B cell (primary cell): Measurements from ENCODE around the gene PDCD2L. TPM values are rescaled to one million over a fixed set of nuclear protein-coding genes. Genes with fewer than 3 reads are reported as not detected.

Experiments used
- ATAC-seq: fragments of 200-7000 bp; cut with Tn5 transposase; one replicate; pipeline ENCODE4 v1.10.0; 2021; ENCODE audit warnings: low read depth, mild to moderate bottlenecking, moderate number of reproducible peaks, moderate library complexity
- CTCF ChIA-PET: fragments of 350-600 bp; sonication (Branson Sonifier 250); formaldehyde crosslinking; loops from one replicate; lab custom pipeline; 2021; ENCODE audit warnings: antibody characterized with exemption, inconsistent platforms; lab: Charles Lee
- POLR2A ChIA-PET: fragments of 350-600 bp; sonication (Branson Sonifier 250); formaldehyde crosslinking; loops from one replicate; lab custom pipeline; 2021; ENCODE audit warnings: antibody characterized with exemption; lab: Charles Lee
- DNase-seq: peaks from one replicate; pipeline ENCODE4 v3.0.0; 2013
- H2AFZ ChIP-seq: 2 replicates; pipeline ENCODE4 v1.6.1; 2012; ENCODE audit warnings: mild to moderate bottlenecking, low read depth, low read length; ENCODE audit not compliant: insufficient read depth, poor library complexity, severe bottlenecking
- H3K27ac ChIP-seq, 2 donors: 1 replicate in 1 of 2; 2 replicates in 1 of 2; pipeline ENCODE4 v1.5.1; 2012 to 2013; ENCODE audit warnings: low read length in 2 of 2, mild to moderate bottlenecking in 2 of 2, moderate library complexity in 1 of 2
- H3K27me3 ChIP-seq, 4 experiments: fragments of 200-600 bp in 1 of 4; sonication (generic) in 1 of 4; replicated peaks in 1 of 4; 1 replicate in 2 of 4; 2 replicates in 2 of 4; pipeline versions ENCODE4 v1.6.1 to v1.7.0; 2013 to 2016; ENCODE audit warnings: low read length in 3 of 4, mild to moderate bottlenecking in 2 of 4, mixed read lengths in 1 of 4, moderate library complexity in 1 of 4; ENCODE audit not compliant: insufficient read depth in 4 of 4, control insufficient read depth in 3 of 4; ENCODE audit errors: control extremely low read depth in 1 of 4
- H3K36me3 ChIP-seq, 2 experiments: replicated peaks in 1 of 2; 1 replicate in 1 of 2; 2 replicates in 1 of 2; pipeline versions ENCODE4 v1.6.1 to v1.7.1; 2013; ENCODE audit warnings: low read length in 1 of 2; ENCODE audit not compliant: insufficient read depth in 2 of 2, control insufficient read depth in 1 of 2; ENCODE audit errors: control extremely low read depth in 1 of 2, extremely low read depth in 1 of 2
- H3K4me1 ChIP-seq, 2 donors: fragments of 200-600 bp in 1 of 2; sonication (generic) in 1 of 2; 1 replicate in 1 of 2; 2 replicates in 1 of 2; pipeline versions ENCODE4 v1.5.1 to v1.6.1; 2013 to 2017; ENCODE audit warnings: low read length in 2 of 2; ENCODE audit not compliant: control insufficient read depth in 2 of 2, insufficient read depth in 2 of 2
- H3K4me2 ChIP-seq: replicated peaks from 2 replicates; pipeline ENCODE3; 2012; ENCODE audit warnings: mild to moderate bottlenecking, low read depth, low read length; ENCODE audit not compliant: poor library complexity, severe bottlenecking
- H3K4me3 ChIP-seq, 5 experiments: fragments of 200-600 bp in 1 of 5; sonication (generic) in 1 of 5; 1 replicate in 3 of 5; 2 replicates in 2 of 5; pipeline versions ENCODE4 v1.5.1 to v1.7.0; 2011 to 2016; ENCODE audit warnings: low read length in 4 of 5, mild to moderate bottlenecking in 4 of 5, low read depth in 2 of 5, control low read depth in 1 of 5, moderate library complexity in 1 of 5; ENCODE audit not compliant: insufficient read depth in 1 of 5; ENCODE audit errors: control extremely low read depth in 1 of 5, extremely low read depth in 1 of 5
- H3K79me2 ChIP-seq: fragments of 200-600 bp; sonication (generic); one replicate; pipeline ENCODE4 v1.6.0; 2016; ENCODE audit warnings: low read length; ENCODE audit not compliant: control insufficient read depth, insufficient read depth
- H3K9ac ChIP-seq: fragments of 200-600 bp; sonication (generic); 2 replicates; pipeline ENCODE4 v1.6.1; 2017; ENCODE audit warnings: mild to moderate bottlenecking, low read length, moderate library complexity
- H3K9me3 ChIP-seq, 3 donors: one replicate each; pipeline versions ENCODE4 v1.6.1 to v1.7.1; 2013; ENCODE audit warnings: low read length in 2 of 3; ENCODE audit not compliant: control insufficient read depth in 2 of 3, insufficient read depth in 1 of 3; ENCODE audit errors: control extremely low read depth in 1 of 3
- H4K20me1 ChIP-seq: 2 replicates; pipeline ENCODE4 v1.6.0; 2012; ENCODE audit warnings: mild to moderate bottlenecking, low read length; ENCODE audit not compliant: insufficient read depth, control insufficient read depth, poor library complexity, severe bottlenecking
- H3K27ac Mint-ChIP-seq: one replicate; pipeline ENCODE4 v1.8.0; 2021; ENCODE audit warnings: mixed read lengths
- H3K27me3 Mint-ChIP-seq: one replicate; pipeline ENCODE4 v1.8.0; 2021; ENCODE audit warnings: mixed read lengths
- H3K4me1 Mint-ChIP-seq: one replicate; pipeline ENCODE4 v1.8.0; 2021; ENCODE audit warnings: mixed read lengths
- H3K4me3 Mint-ChIP-seq: one replicate; pipeline ENCODE4 v1.8.0; 2021; ENCODE audit warnings: mixed read lengths
- H3K9me3 Mint-ChIP-seq: one replicate; pipeline ENCODE4 v1.8.0; 2022; ENCODE audit warnings: mixed read lengths; ENCODE audit not compliant: insufficient read depth
- EZH2 ChIP-seq: IDR thresholded peaks from 2 replicates; pipeline ENCODE4 v1.6.1; 2012; ENCODE audit warnings: borderline replicate concordance, low read depth, mild to moderate bottlenecking, moderate library complexity, low read length; ENCODE audit not compliant: insufficient read depth, poor library complexity, severe bottlenecking
- WGBS: methylation state at CpG from one replicate; pipeline ENCODE4 v1.1.5; 2013; ENCODE audit warnings: missing lambda C conversion rate; ENCODE audit not compliant: insufficient coverage; 5-methylcytosine and 5-hydroxymethylcytosine counted together
- intact Hi-C: fragments of 100-400 bp; cut with micrococcal nuclease; formaldehyde crosslinking; loops from one replicate; pipeline ENCODE4 v1.10.0; 2022
- polyA plus RNA-seq: library from polyadenylated mRNA; depleted of rRNA; stranded (reverse); fragments of >200 nt; gene quantifications from 2 replicates; pipeline ENCODE4 v1.2.3, GENCODE V29; 2012
- total RNA-seq, 2 donors: library from RNA; stranded (reverse); fragments of 120-200 nt in 1 of 2; gene quantifications; 1 replicate in 1 of 2; 2 replicates in 1 of 2; pipeline versions ENCODE4 v1.2.3 to v1.2.4, GENCODE V29; 2013 to 2022
- TF ChIP-seq, protein P1 (sequence below): fragments of 200-600 bp; IDR thresholded peaks from one replicate; pipeline ENCODE4 v1.8.0; 2022; ENCODE audit warnings: antibody characterized with exemption, mild to moderate bottlenecking

The PDCD2L gene
- total and polyA plus RNA-seq, 2 donors (not counting 1 experiment from before 2014, with no cell fraction given), result 11.3 to 16.7 TPM

DNA sequence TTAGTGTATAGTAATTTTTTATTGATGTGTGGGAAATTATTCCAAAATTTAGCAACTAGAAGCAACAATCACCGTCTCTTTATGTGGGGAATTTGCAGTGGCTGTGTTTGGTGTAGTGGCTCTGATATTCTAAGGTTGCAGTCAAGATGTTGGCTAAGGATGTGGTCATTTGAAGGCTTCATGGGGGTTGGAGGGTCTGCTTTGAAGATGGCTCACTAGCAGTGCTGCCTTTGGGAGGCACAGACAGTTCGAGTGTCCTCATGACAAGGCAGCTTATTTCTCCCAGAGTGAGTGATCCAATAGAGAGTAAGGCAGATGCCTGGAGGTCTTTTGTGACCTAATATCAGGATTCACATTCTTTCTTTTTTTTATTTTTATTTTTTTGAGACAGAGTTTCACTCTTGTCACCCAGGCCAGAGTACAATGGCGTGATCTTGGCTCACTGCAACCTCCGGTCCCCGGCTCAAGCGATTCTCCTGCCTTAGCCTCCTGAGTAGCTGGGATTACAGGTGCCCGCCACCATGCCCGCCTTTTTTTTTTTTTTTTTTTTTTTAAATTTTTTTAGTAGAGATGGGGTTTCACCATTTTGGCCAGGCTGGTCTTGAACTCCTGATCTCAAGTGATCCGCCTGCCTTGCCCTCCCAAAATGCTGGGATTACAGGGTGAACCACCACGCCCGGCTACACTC is 30.5 kb upstream of the PDCD2L start:
- no peaks in the 10 kb centered on the region for H3K9me3 Mint-ChIP-seq
- peaks cover 8% of the 10 kb centered on the region for H3K79me2 ChIP-seq

DNA sequence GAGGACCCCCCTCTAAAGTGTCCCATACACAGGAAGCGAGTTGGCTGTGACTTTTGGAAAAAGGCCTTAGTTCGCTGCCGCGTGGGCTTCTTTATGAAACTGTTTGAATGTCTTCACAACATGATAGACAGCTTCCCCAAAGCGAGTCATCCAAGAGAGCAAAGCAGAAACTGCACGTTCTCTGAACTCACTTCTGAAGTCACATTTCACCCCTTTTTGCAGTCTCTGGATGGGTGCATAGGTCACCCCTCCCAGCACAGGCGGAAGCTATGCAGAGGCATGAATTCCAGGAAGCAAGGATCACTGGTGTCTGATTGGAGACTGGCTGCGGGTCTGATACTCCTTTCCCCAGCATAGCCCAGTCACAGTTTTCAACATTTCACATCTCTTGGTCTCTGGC is 28.6 kb upstream of the PDCD2L start:
- no peaks in the 10 kb centered on the region for H3K4me1 Mint-ChIP-seq

More for the DNA sequence above, 30.5 kb upstream of the PDCD2L start:
- no peak for DNase-seq
- CTCF ChIA-PET, result no interaction called here
- TF ChIP-seq, protein P1, sequence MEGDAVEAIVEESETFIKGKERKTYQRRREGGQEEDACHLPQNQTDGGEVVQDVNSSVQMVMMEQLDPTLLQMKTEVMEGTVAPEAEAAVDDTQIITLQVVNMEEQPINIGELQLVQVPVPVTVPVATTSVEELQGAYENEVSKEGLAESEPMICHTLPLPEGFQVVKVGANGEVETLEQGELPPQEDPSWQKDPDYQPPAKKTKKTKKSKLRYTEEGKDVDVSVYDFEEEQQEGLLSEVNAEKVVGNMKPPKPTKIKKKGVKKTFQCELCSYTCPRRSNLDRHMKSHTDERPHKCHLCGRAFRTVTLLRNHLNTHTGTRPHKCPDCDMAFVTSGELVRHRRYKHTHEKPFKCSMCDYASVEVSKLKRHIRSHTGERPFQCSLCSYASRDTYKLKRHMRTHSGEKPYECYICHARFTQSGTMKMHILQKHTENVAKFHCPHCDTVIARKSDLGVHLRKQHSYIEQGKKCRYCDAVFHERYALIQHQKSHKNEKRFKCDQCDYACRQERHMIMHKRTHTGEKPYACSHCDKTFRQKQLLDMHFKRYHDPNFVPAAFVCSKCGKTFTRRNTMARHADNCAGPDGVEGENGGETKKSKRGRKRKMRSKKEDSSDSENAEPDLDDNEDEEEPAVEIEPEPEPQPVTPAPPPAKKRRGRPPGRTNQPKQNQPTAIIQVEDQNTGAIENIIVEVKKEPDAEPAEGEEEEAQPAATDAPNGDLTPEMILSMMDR, result no peak
- no peak for TF ChIP-seq EZH2
- WGBS, result 94% methylated on average over 2 of the region's 11 CpGs
- no peak overlapping the region for H3K4me3 ChIP-seq
- Mint-ChIP-seq H3K27me3 (no peaks in the 10 kb centered on the region), H3K27ac (no peak overlapping the region), H3K4me3 (no peak overlapping the region), H3K4me1 (no peaks in the 10 kb centered on the region)
- no peak for ATAC-seq
- POLR2A ChIA-PET, result no interaction called here
- no peaks in the 10 kb centered on the region for H3K27me3 ChIP-seq
- H4K20me1 ChIP-seq, result peaks cover 5% of the 10 kb centered on the region
- H3K27ac ChIP-seq, result no peak overlapping the region
- no peaks in the 10 kb centered on the region for H3K4me1 ChIP-seq
- H3K9ac ChIP-seq, result no peak overlapping the region
- intact Hi-C loops, result no loop called here
- H3K9me3 ChIP-seq, result no peaks in the 10 kb centered on the region
- no peak overlapping the region for H3K4me2 ChIP-seq
- peaks cover 0 to 46% of the 10 kb centered on the region in 2 experiments for H3K36me3 ChIP-seq
- no peak overlapping the region for H2AFZ ChIP-seq

More for the DNA sequence above, 28.6 kb upstream of the PDCD2L start:
- no peaks in the 10 kb centered on the region for H3K4me1 ChIP-seq
- POLR2A ChIA-PET, result no interaction called here
- TF ChIP-seq, protein P1, result no peak
- no peak for TF ChIP-seq EZH2
- no peaks in the 10 kb centered on the region for H3K27me3 ChIP-seq
- no peaks in the 10 kb centered on the region for H3K27me3 Mint-ChIP-seq
- H3K9ac ChIP-seq, result no peak overlapping the region
- no peaks in the 10 kb centered on the region for H3K9me3 Mint-ChIP-seq
- H4K20me1 ChIP-seq, result peaks cover 5% of the 10 kb centered on the region
- no peak overlapping the region for H3K27ac Mint-ChIP-seq
- no peak overlapping the region for H3K4me3 ChIP-seq
- DNase-seq (no peak), ATAC-seq (no peak)
- no peak overlapping the region for H2AFZ ChIP-seq
- H3K4me3 Mint-ChIP-seq, result no peak overlapping the region
- intact Hi-C loops, result no loop called here
- H3K36me3 ChIP-seq, result peaks cover 0 to 52% of the 10 kb centered on the region in 2 experiments
- no peak overlapping the region for H3K27ac ChIP-seq
- no peak overlapping the region for H3K4me2 ChIP-seq
- 95% methylated on average over 7 of the region's 8 CpGs for WGBS
- peaks cover 2% of the 10 kb centered on the region for H3K79me2 ChIP-seq
- CTCF ChIA-PET, result no interaction called here
- H3K9me3 ChIP-seq, result no peaks in the 10 kb centered on the region
